Activated naive CD8-positive, alpha-beta T cell treated with anti-CD3 and anti-CD28 coated beads, Interleukin-2, amount 10 ng/mL, durations not matched to agents 7 days and 5 days (primary cell): ENCODE measurements around the gene MSANTD2. TPM values are rescaled to one million over a fixed set of nuclear protein-coding genes. Genes with fewer than 3 reads are reported as not detected.

Experiments used
- ATAC-seq: fragments of 150-1000 bp; cut with Tn5 transposase; one replicate; pipeline ENCODE4 v1.10.0; 2021; ENCODE audit warnings: low read depth, moderate library complexity
- POLR2A ChIA-PET: fragments of 350-600 bp; sonication (Branson Sonifier 250); formaldehyde crosslinking; loops from one replicate; lab custom pipeline; 2021; ENCODE audit warnings: antibody characterized with exemption; lab: Charles Lee
- DNase-seq: peaks from one replicate; pipeline ENCODE4 v3.0.0; 2021
- H3K27ac Mint-ChIP-seq: one replicate; pipeline ENCODE4 v1.8.0; 2022; ENCODE audit warnings: mild to moderate bottlenecking, mixed read lengths
- H3K27me3 Mint-ChIP-seq: one replicate; pipeline ENCODE4 v1.8.0; 2022; ENCODE audit warnings: mild to moderate bottlenecking, moderate library complexity, mixed read lengths
- H3K36me3 Mint-ChIP-seq: one replicate; pipeline ENCODE4 v1.8.0; 2021; ENCODE audit warnings: mild to moderate bottlenecking, mixed read lengths
- H3K4me1 Mint-ChIP-seq: one replicate; pipeline ENCODE4 v1.8.0; 2021; ENCODE audit warnings: mixed read lengths
- H3K4me3 Mint-ChIP-seq: one replicate; pipeline ENCODE4 v1.8.0; 2022; ENCODE audit warnings: mild to moderate bottlenecking, moderate library complexity, mixed read lengths
- H3K9me3 Mint-ChIP-seq: one replicate; pipeline ENCODE4 v1.8.0; 2021; ENCODE audit warnings: mixed read lengths
- total RNA-seq, 2 experiments: library from RNA; stranded (reverse); gene quantifications; one replicate each; pipeline ENCODE4 v1.2.3, GENCODE V29; 2021

MSANTD2 gene
- total RNA-seq, 2 experiments from 2014 or later, result 13.1 to 13.5 TPM

GRCh38 chr11:124807660-124808270 lies 7.6 kb upstream of the MSANTD2 start:
- DNase-seq (no peak), ATAC-seq (no peak)
- no peak overlapping the region for H3K27ac Mint-ChIP-seq
- H3K9me3 Mint-ChIP-seq, result no peaks in the 10 kb centered on the region
- H3K4me1 Mint-ChIP-seq, result no peaks in the 10 kb centered on the region
- no peaks in the 10 kb centered on the region for H3K36me3 Mint-ChIP-seq
- H3K27me3 Mint-ChIP-seq, result peaks cover 16% of the 10 kb centered on the region
- POLR2A ChIA-PET, result no interaction called here
- H3K4me3 Mint-ChIP-seq, result no peak overlapping the region

GRCh38 chr11:124807201-124807600 lies 7.0 kb upstream of the MSANTD2 start:
- no peaks in the 10 kb centered on the region for H3K36me3 Mint-ChIP-seq
- no peak overlapping the region for H3K4me3 Mint-ChIP-seq
- no peaks in the 10 kb centered on the region for H3K9me3 Mint-ChIP-seq
- DNase-seq (no peak), ATAC-seq (no peak)
- no peak overlapping the region for H3K27ac Mint-ChIP-seq
- H3K4me1 Mint-ChIP-seq, result no peaks in the 10 kb centered on the region
- POLR2A ChIA-PET, result no interaction called here
- H3K27me3 Mint-ChIP-seq, result peaks cover 15% of the 10 kb centered on the region

- H3K9me3 Mint-ChIP-seq, result no peaks in the 10 kb centered on the region
- POLR2A ChIA-PET, result no interaction called here
- peaks cover 11% of the 10 kb centered on the region for H3K27me3 Mint-ChIP-seq
Measured at GRCh38 chr11:124804884-124805283, 4.7 kb upstream of the MSANTD2 start.

GRCh38 chr11:124801636-124802312 lies 1.6 kb upstream of the MSANTD2 start:
- ATAC-seq, result no peak
- Mint-ChIP-seq H3K4me3 (peak overlapping the region; percentile 20), H3K4me1 (peaks cover 18% of the 10 kb centered on the region), H3K27me3 (peaks cover 6% of the 10 kb centered on the region), H3K36me3 (peaks cover 5% of the 10 kb centered on the region), H3K27ac (no peak overlapping the region), H3K9me3 (no peaks in the 10 kb centered on the region)
- DNase-seq, result no peak
- POLR2A ChIA-PET, result interaction anchor here (0.6 kb wide), 1 partner anchor 160 kb away, joined by 3 read pairs; no protein-coding TSS in a partner anchor

More at GRCh38 chr11:124804884-124805283, 4.7 kb upstream of the MSANTD2 start:
- Mint-ChIP-seq H3K36me3 (no peaks in the 10 kb centered on the region), H3K4me1 (peaks cover 3% of the 10 kb centered on the region), H3K27ac (no peak overlapping the region), H3K4me3 (no peak overlapping the region)
- ATAC-seq, result no peak
- no peak for DNase-seq

- peak overlapping the region; percentile 87 for H3K27ac Mint-ChIP-seq
- no peak for DNase-seq
- POLR2A ChIA-PET, result interaction anchor here (0.6 to 2.0 kb wide), 2 partner anchors 131 to 1086 kb away, joined by 7 read pairs; no protein-coding TSS in a partner anchor
- H3K4me1 Mint-ChIP-seq, result peaks cover 18% of the 10 kb centered on the region
- H3K27me3 Mint-ChIP-seq, result peaks cover 6% of the 10 kb centered on the region
- H3K4me3 Mint-ChIP-seq, result peak overlapping the region; percentile 83
- no peaks in the 10 kb centered on the region for H3K9me3 Mint-ChIP-seq
- peaks cover 5% of the 10 kb centered on the region for H3K36me3 Mint-ChIP-seq
- no peak for ATAC-seq
Measured at GRCh38 chr11:124801014-124801413, 808 bp upstream of the MSANTD2 start.

- H3K9me3 Mint-ChIP-seq, result no peaks in the 10 kb centered on the region
- peak; percentile 65 for ATAC-seq
Measured at GRCh38 chr11:124799348-124800225, 619 bp downstream of the MSANTD2 start.

GRCh38 chr11:124798991-124799347 lies 1.2 kb downstream of the MSANTD2 start:
- ATAC-seq (no peak), DNase-seq (no peak)
- no peaks in the 10 kb centered on the region for H3K9me3 Mint-ChIP-seq
- peaks cover 5% of the 10 kb centered on the region for H3K36me3 Mint-ChIP-seq
- H3K4me1 Mint-ChIP-seq, result peaks cover 21% of the 10 kb centered on the region
- peak overlapping the region; percentile 94 for H3K4me3 Mint-ChIP-seq
- H3K27ac Mint-ChIP-seq, result peak overlapping the region; percentile 90
- POLR2A ChIA-PET, result interaction anchor here (0.6 to 2.0 kb wide), 5 partner anchors 11 to 125 kb away, joined by 3 to 10 read pairs (median 4); partner anchors contain the start of genes SIAE and SPA17
- H3K27me3 Mint-ChIP-seq, result peaks cover 6% of the 10 kb centered on the region

More at GRCh38 chr11:124799348-124800225, 619 bp downstream of the MSANTD2 start:
- Mint-ChIP-seq H3K27ac (peak overlapping the region; percentile 90), H3K4me3 (peak overlapping the region; percentile 94), H3K27me3 (peaks cover 6% of the 10 kb centered on the region), H3K36me3 (peaks cover 5% of the 10 kb centered on the region), H3K4me1 (peaks cover 20% of the 10 kb centered on the region)
- DNase-seq, result peak; percentile 66
- POLR2A ChIA-PET, result interaction anchor here (0.6 to 2.0 kb wide), 11 partner anchors 35 to 177 kb away, joined by 3 to 10 read pairs (median 4); partner anchors contain the start of genes NRGN, SIAE, SPA17 and TBRG1

GRCh38 chr11:124796312-124796711 lies 3.9 kb downstream of the MSANTD2 start:
- DNase-seq, result no peak
- POLR2A ChIA-PET, result interaction anchor here (0.9 kb wide), 1 partner anchor 33 kb away, joined by 3 read pairs; no protein-coding TSS in a partner anchor
- Mint-ChIP-seq H3K27me3 (no peaks in the 10 kb centered on the region), H3K4me3 (no peak overlapping the region), H3K36me3 (peaks cover 5% of the 10 kb centered on the region), H3K4me1 (peaks cover 35% of the 10 kb centered on the region), H3K9me3 (no peaks in the 10 kb centered on the region), H3K27ac (no peak overlapping the region)
- ATAC-seq, result no peak

- DNase-seq (no peak), ATAC-seq (peak; percentile 58)
- POLR2A ChIA-PET, result no interaction called here
- Mint-ChIP-seq H3K4me3 (no peak overlapping the region), H3K27me3 (no peaks in the 10 kb centered on the region), H3K27ac (no peak overlapping the region), H3K36me3 (peaks cover 5% of the 10 kb centered on the region), H3K4me1 (peaks cover 31% of the 10 kb centered on the region), H3K9me3 (no peaks in the 10 kb centered on the region)
Measured at GRCh38 chr11:124793466-124794278, 6.5 kb downstream of the MSANTD2 start.

GRCh38 chr11:124791626-124792341 lies 8.4 kb downstream of the MSANTD2 start:
- POLR2A ChIA-PET, result no interaction called here
- H3K27ac Mint-ChIP-seq, result no peak overlapping the region
- H3K4me3 Mint-ChIP-seq, result no peak overlapping the region
- no peaks in the 10 kb centered on the region for H3K9me3 Mint-ChIP-seq
- H3K27me3 Mint-ChIP-seq, result no peaks in the 10 kb centered on the region
- no peaks in the 10 kb centered on the region for H3K36me3 Mint-ChIP-seq
- H3K4me1 Mint-ChIP-seq, result peaks cover 24% of the 10 kb centered on the region
- DNase-seq, result no peak
- no peak for ATAC-seq

GRCh38 chr11:124788521-124788920 lies 11.7 kb downstream of the MSANTD2 start:
- H3K4me1 Mint-ChIP-seq, result peaks cover 20% of the 10 kb centered on the region
- no peaks in the 10 kb centered on the region for H3K9me3 Mint-ChIP-seq
- H3K27ac Mint-ChIP-seq, result no peak overlapping the region
- DNase-seq (no peak), ATAC-seq (no peak)
- H3K36me3 Mint-ChIP-seq, result no peaks in the 10 kb centered on the region
- no peak overlapping the region for H3K4me3 Mint-ChIP-seq
- no peaks in the 10 kb centered on the region for H3K27me3 Mint-ChIP-seq
- POLR2A ChIA-PET, result no interaction called here

- DNase-seq (no peak), ATAC-seq (no peak)
- no peak overlapping the region for H3K27ac Mint-ChIP-seq
- no peak overlapping the region for H3K4me3 Mint-ChIP-seq
- no peaks in the 10 kb centered on the region for H3K4me1 Mint-ChIP-seq
- no peaks in the 10 kb centered on the region for H3K27me3 Mint-ChIP-seq
- no peaks in the 10 kb centered on the region for H3K9me3 Mint-ChIP-seq
- POLR2A ChIA-PET, result no interaction called here
- no peaks in the 10 kb centered on the region for H3K36me3 Mint-ChIP-seq
Measured at GRCh38 chr11:124784051-124784450, 16.2 kb downstream of the MSANTD2 start.
